Measurements from ENCODE around the gene SHC3.

The SHC3 gene

GRCh38 chr9:89186960-89187359 lies 8.3 kb upstream of the SHC3 start:
- DNase-seq (ENCODE audit: low spot score), result no peak

GRCh38 chr9:89185980-89186379 lies 7.4 kb upstream of the SHC3 start:
- DNase-seq (ENCODE audit: low spot score), result peak; percentile 29

GRCh38 chr9:89183146-89183545 lies 4.5 kb upstream of the SHC3 start:
- DNase-seq (ENCODE audit: low spot score), result no peak

- no peak for DNase-seq (ENCODE audit: low spot score)
Measured at GRCh38 chr9:89182369-89182768, 3.8 kb upstream of the SHC3 start.

- peak; percentile 96 for DNase-seq (ENCODE audit: low spot score)
Measured at GRCh38 chr9:89179895-89180734, 1.5 kb upstream of the SHC3 start.

- no peak for DNase-seq (ENCODE audit: low spot score)
Measured at GRCh38 chr9:89179540-89179894, 899 bp upstream of the SHC3 start.

GRCh38 chr9:89178830-89179539 lies 367 bp upstream of the SHC3 start:
- DNase-seq (ENCODE audit: low spot score), result no peak

- DNase-seq (ENCODE audit: low spot score), result no peak
Measured at GRCh38 chr9:89177012-89177943, 1.3 kb downstream of the SHC3 start.

- no peak for DNase-seq (ENCODE audit: low spot score)
Measured at GRCh38 chr9:89175828-89176261, 2.8 kb downstream of the SHC3 start.

GRCh38 chr9:89174291-89174690 lies 4.3 kb downstream of the SHC3 start:
- DNase-seq (ENCODE audit: low spot score), result no peak

GRCh38 chr9:89173072-89173471 lies 5.5 kb downstream of the SHC3 start:
- DNase-seq (ENCODE audit: low spot score), result no peak

GRCh38 chr9:89172398-89172797 lies 6.2 kb downstream of the SHC3 start:
- no peak for DNase-seq (ENCODE audit: low spot score)

GRCh38 chr9:89171693-89172092 lies 6.9 kb downstream of the SHC3 start:
- DNase-seq (ENCODE audit: low spot score), result no peak

- DNase-seq (ENCODE audit: low spot score), result no peak
Measured at GRCh38 chr9:89171231-89171630, 7.4 kb downstream of the SHC3 start.

- no peak for DNase-seq (ENCODE audit: low spot score)
Measured at GRCh38 chr9:89168901-89169813, 9.5 kb downstream of the SHC3 start.

GRCh38 chr9:89167788-89168187 lies 10.8 kb downstream of the SHC3 start:
- DNase-seq (ENCODE audit: low spot score), result no peak

GRCh38 chr9:89166852-89167251 lies 11.8 kb downstream of the SHC3 start:
- DNase-seq (ENCODE audit: low spot score), result no peak

GRCh38 chr9:89165880-89166279 lies 12.7 kb downstream of the SHC3 start:
- no peak for DNase-seq (ENCODE audit: low spot score)

GRCh38 chr9:89165341-89165740 lies 13.3 kb downstream of the SHC3 start:
- DNase-seq (ENCODE audit: low spot score), result no peak

GRCh38 chr9:89161221-89161620 lies 17.4 kb downstream of the SHC3 start:
- no peak for DNase-seq (ENCODE audit: low spot score)

- DNase-seq (ENCODE audit: low spot score), result no peak
Measured at GRCh38 chr9:89160806-89161205, 17.8 kb downstream of the SHC3 start.
